SK-N-SH (cell line): ENCODE measurements around the gene ARHGAP20. TPM values are rescaled to one million over a fixed set of nuclear protein-coding genes. Genes with fewer than 3 reads are reported as not detected.

Source experiments
- CTCF ChIA-PET: fragments of 300-600, 350-600 bp; formaldehyde crosslinking; extraction: SDS; loops from one replicate; lab custom pipeline; 2021; lab: Yijun Ruan, JAX
- POLR2A ChIA-PET: fragments of 350-600 bp; sonication (Branson Sonifier 250); formaldehyde crosslinking; extraction: SDS; loops from one replicate; lab custom pipeline; 2020; ENCODE audit warnings: antibody characterized with exemption, inconsistent platforms; lab: Yijun Ruan, JAX
- DNase-seq: peaks from one replicate; pipeline ENCODE4 v3.0.0; 2012
- H2AFZ ChIP-seq: fragments of 200-600 bp; sonication (generic); 2 replicates; pipeline ENCODE4 v1.8.1; 2016; ENCODE audit warnings: antibody characterized with exemption, mild to moderate bottlenecking, low read depth
- H3F3A ChIP-seq: fragments of 200-600 bp; sonication (generic); replicated peaks from 2 replicates; pipeline ENCODE3; 2016; ENCODE audit warnings: antibody characterized with exemption, mild to moderate bottlenecking; ENCODE audit not compliant: insufficient read depth
- H3K27ac ChIP-seq, 2 experiments: fragments of 200-500 bp in 1 of 2; fragments of 200-600 bp in 1 of 2; sonication (Bioruptor generic) in 1 of 2; sonication (generic), shearing (Covaris generic) in 1 of 2; 2 replicates each; pipeline versions ENCODE4 v1.5.1 to v1.6.1; 2014 to 2016; ENCODE audit warnings: low read depth in 2 of 2, inconsistent platforms in 1 of 2, low read length in 1 of 2, mild to moderate bottlenecking in 1 of 2, mixed read lengths in 1 of 2
- H3K27me3 ChIP-seq: fragments of 200-600 bp; sonication (generic), shearing (Covaris generic); 2 replicates; pipeline ENCODE4 v1.6.1; 2016; ENCODE audit warnings: mixed run types; ENCODE audit not compliant: insufficient read depth
- H3K36me3 ChIP-seq, 2 experiments: fragments of 200-500 bp in 1 of 2; fragments of 200-600 bp in 1 of 2; sonication (Bioruptor generic) in 1 of 2; sonication (generic) in 1 of 2; replicated peaks in 1 of 2; 2 replicates each; pipeline versions ENCODE3 to v1.5.1; 2014 to 2016; ENCODE audit warnings: low read length in 1 of 2, mild to moderate bottlenecking in 1 of 2; ENCODE audit not compliant: insufficient read depth in 2 of 2, control insufficient read depth in 1 of 2
- H3K4me1 ChIP-seq, 2 experiments: fragments of 200-500 bp in 1 of 2; fragments of 200-600 bp in 1 of 2; sonication (Bioruptor generic) in 1 of 2; sonication (generic), shearing (Covaris generic) in 1 of 2; 2 replicates each; pipeline versions ENCODE4 v1.5.1 to v1.6.1; 2014 to 2016; ENCODE audit warnings: low read depth in 1 of 2, low read length in 1 of 2, mixed run types in 1 of 2; ENCODE audit not compliant: insufficient read depth in 2 of 2, control insufficient read depth in 1 of 2
- H3K4me2 ChIP-seq: fragments of 200-600 bp; sonication (generic), shearing (Covaris generic); 2 replicates; pipeline ENCODE4 v1.6.1; 2017; ENCODE audit warnings: mixed run types
- H3K4me3 ChIP-seq, 2 experiments: fragments of 200-500 bp in 1 of 2; fragments of 200-600 bp in 1 of 2; sonication (Bioruptor generic) in 1 of 2; sonication (generic), shearing (Covaris generic) in 1 of 2; 2 replicates each; pipeline versions ENCODE4 v1.5.1 to v1.8.1; 2014 to 2016; ENCODE audit warnings: low read depth in 2 of 2, inconsistent platforms in 1 of 2, low read length in 1 of 2, mild to moderate bottlenecking in 1 of 2, mixed read lengths in 1 of 2, moderate library complexity in 1 of 2
- H3K79me2 ChIP-seq: fragments of 200-600 bp; sonication (generic); 2 replicates; pipeline ENCODE4 v1.8.1; 2017; ENCODE audit warnings: mild to moderate bottlenecking; ENCODE audit not compliant: insufficient read depth
- H3K9ac ChIP-seq: fragments of 200-600 bp; sonication (generic); 2 replicates; pipeline ENCODE4 v1.6.1; 2017; ENCODE audit warnings: mixed run types
- H3K9me2 ChIP-seq: fragments of 200-600 bp; sonication (generic); 2 replicates; pipeline ENCODE4 v1.6.1; 2017; ENCODE audit warnings: mixed run types
- H3K9me3 ChIP-seq: fragments of 200-600 bp; sonication (generic); 2 replicates; pipeline ENCODE4 v1.6.1; 2017; ENCODE audit warnings: mixed run types, mild to moderate bottlenecking, moderate library complexity
- H4K20me1 ChIP-seq: fragments of 200-600 bp; sonication (generic); 2 replicates; pipeline ENCODE4 v1.6.1; 2017; ENCODE audit warnings: mild to moderate bottlenecking, mixed run types; ENCODE audit not compliant: insufficient read depth
- ELF1 ChIP-seq: IDR thresholded peaks from 2 replicates; pipeline ENCODE4 v1.4.0; 2012
- EP300 ChIP-seq, 2 experiments: IDR thresholded peaks; 2 replicates each; pipeline versions ENCODE4 v1.4.0 to v1.6.1; 2012; ENCODE audit warnings: borderline replicate concordance in 1 of 2, low read depth in 1 of 2, low read length in 1 of 2
- EZH2phosphoT487 ChIP-seq: fragments of 200-600 bp; sonication (generic); IDR thresholded peaks from 2 replicates; pipeline ENCODE4 v1.6.1; 2017; ENCODE audit warnings: low read depth, mixed run types, mild to moderate bottlenecking, antibody characterized with exemption, moderate library complexity, borderline replicate concordance
- FOXM1 ChIP-seq: IDR thresholded peaks from 2 replicates; pipeline ENCODE4 v1.4.0; 2012; ENCODE audit warnings: low read depth, mild to moderate bottlenecking
- MEF2A ChIP-seq: IDR thresholded peaks from 2 replicates; pipeline ENCODE4 v1.4.0; 2012; ENCODE audit warnings: low read depth, borderline replicate concordance
- NFIC ChIP-seq: IDR thresholded peaks from 2 replicates; pipeline ENCODE4 v1.4.0; 2012; ENCODE audit warnings: borderline replicate concordance
- POLR2AphosphoS5 ChIP-seq: IDR thresholded peaks from 2 replicates; pipeline ENCODE4 v1.6.1; 2012; ENCODE audit warnings: low read depth, low read length
- REST ChIP-seq: IDR thresholded peaks from 2 replicates; pipeline ENCODE4 v1.6.1; 2012; ENCODE audit warnings: mild to moderate bottlenecking, low read depth, low read length, moderate library complexity
- RXRA ChIP-seq: IDR thresholded peaks from 2 replicates; pipeline ENCODE4 v1.4.0; 2012; ENCODE audit warnings: low read depth, mild to moderate bottlenecking, borderline replicate concordance
- SIN3A ChIP-seq: IDR thresholded peaks from 2 replicates; pipeline ENCODE4 v1.6.1; 2012; ENCODE audit warnings: low read depth, mild to moderate bottlenecking, low read length, moderate library complexity, borderline replicate concordance
- SMC3 ChIP-seq: IDR thresholded peaks from 2 replicates; pipeline ENCODE4 v1.6.1; 2012; ENCODE audit warnings: low read depth, low read length, improper control_type of control experiment
- USF1 ChIP-seq: IDR thresholded peaks from 2 replicates; pipeline ENCODE4 v1.4.0; 2012; ENCODE audit warnings: low read depth, borderline replicate concordance
- ZBTB33 ChIP-seq: IDR thresholded peaks from 2 replicates; pipeline ENCODE4 v1.4.0; 2012; ENCODE audit warnings: low read depth, borderline replicate concordance
- WGBS: methylation state at CpG from one replicate; pipeline ENCODE4 v1.1.6; 2017; ENCODE audit warnings: low lambda C conversion rate; 5-methylcytosine and 5-hydroxymethylcytosine counted together
- polyA plus RNA-seq, 3 experiments: library from polyadenylated mRNA; depleted of rRNA; stranded (reverse); fragments of >200 nt; gene quantifications; 2 replicates each; pipeline ENCODE4 v1.2.3, GENCODE V29; 2012

The ARHGAP20 gene
- polyA plus RNA-seq, 1 of the 3 experiments (the other 2 are of a cell fraction): 0.76 TPM

- Histone ChIP-seq H3K9me3 (no peaks in the 10 kb centered on the region), H4K20me1 (no peaks in the 10 kb centered on the region), H3K4me1 (no peaks in the 10 kb centered on the region; a peak in 1 of 4 replicates), H2AFZ (no peak overlapping the region), H3K27me3 (no peaks in the 10 kb centered on the region), H3K9me2 (no peaks in the 10 kb centered on the region), H3K4me2 (no peak overlapping the region), H3K27ac (no peak overlapping the region), H3K36me3 (no peaks in the 10 kb centered on the region), H3F3A (no peaks in the 10 kb centered on the region), H3K79me2 (no peaks in the 10 kb centered on the region), H3K9ac (no peak overlapping the region), H3K4me3 (no peak overlapping the region)
- POLR2A ChIA-PET: no interaction called here
- no peak for TF ChIP-seq EP300 (IDR thresholded peaks at IDR 0.05; ENCODE audit: borderline replicate concordance in 1 of 2, low read depth in 1 of 2, low read length in 1 of 2)
- no peak for TF ChIP-seq SMC3
- no peak for TF ChIP-seq SIN3A
- TF ChIP-seq USF1: no peak
- TF ChIP-seq REST: no peak
- WGBS: 82% methylated on average over 7 of the region's 7 CpGs
- CTCF ChIA-PET: no interaction called here
- DNase-seq: no peak
Measured at GRCh38 chr11:110665689-110666465, 46.4 kb downstream of the ARHGAP20 start.

- Histone ChIP-seq H3K4me3 (no peak overlapping the region), H3K79me2 (no peaks in the 10 kb centered on the region), H3K9ac (no peak overlapping the region), H2AFZ (no peak overlapping the region), H3K36me3 (no peaks in the 10 kb centered on the region), H3K4me2 (no peak overlapping the region), H3K4me1 (no peaks in the 10 kb centered on the region; a peak in 1 of 4 replicates), H3K9me2 (no peaks in the 10 kb centered on the region), H3K9me3 (0 out of 2 replicates have a peak, but pooled peaks cover 4% of the 10 kb centered on the region), H3F3A (no peaks in the 10 kb centered on the region), H3K27me3 (no peaks in the 10 kb centered on the region), H3K27ac (no peak overlapping the region), H4K20me1 (no peaks in the 10 kb centered on the region)
- POLR2A ChIA-PET: no interaction called here
- CTCF ChIA-PET: no interaction called here
- TF ChIP-seq ELF1 (no peak), ZBTB33 (no peak), MEF2A (no peak), EZH2phosphoT487 (no peak), REST (no peak), POLR2AphosphoS5 (no peak), NFIC (no peak), FOXM1 (no peak), RXRA (no peak), SMC3 (no peak)
- no peak for DNase-seq
- 59% methylated on average over 3 of the region's 3 CpGs for WGBS
Measured at GRCh38 chr11:110655967-110656366, 56.3 kb downstream of the ARHGAP20 start.
